ENCODE measurements around the gene PDK1. TPM values are rescaled to one million over a fixed set of nuclear protein-coding genes. Genes with fewer than 3 reads are reported as not detected.

The PDK1 gene
- total RNA-seq, 1 experiment from 2014 or later: 74.7 TPM

- Histone ChIP-seq H3T11ph (ENCODE audit: low read length) (no peak overlapping the region), H2BK12ac (ENCODE audit: insufficient read length, low read depth, low read length) (no peak overlapping the region), H4K91ac (ENCODE audit: insufficient read length, low read depth, low read length) (no peak overlapping the region), H2BK20ac (ENCODE audit: low read depth, low read length, poor library complexity, severe bottlenecking) (no peak overlapping the region), H2BK15ac (ENCODE audit: low read depth, low read length) (no peak overlapping the region), H3K79me2 (ENCODE audit: insufficient read depth, low read length) (no peaks in the 10 kb centered on the region), H2BK5ac (ENCODE audit: insufficient read length, low read length) (no peak overlapping the region), H2BK120ac (ENCODE audit: low read depth, low read length, poor library complexity, severe bottlenecking) (no peak overlapping the region), H3K79me1 (ENCODE audit: insufficient read depth, low read depth, low read length, poor library complexity, severe bottlenecking) (no peaks in the 10 kb centered on the region), H3K9ac (ENCODE audit: extremely low read depth, insufficient read length, low read length) (no peak overlapping the region), H3K56ac (ENCODE audit: insufficient read length, low read depth, low read length) (no peak overlapping the region), H3K4me1 (ENCODE audit: insufficient read depth, low read length) (no peaks in the 10 kb centered on the region), H4K8ac (replicated peaks; ENCODE audit: insufficient read length, low read depth, low read length) (no peak overlapping the region), H2AFZ (ENCODE audit: low read length) (no peak overlapping the region), H3K23me2 (ENCODE audit: insufficient read length, low read depth, low read length, poor library complexity, severe bottlenecking) (no peaks in the 10 kb centered on the region), H3K4ac (ENCODE audit: low read depth, low read length) (no peak overlapping the region), H2AK5ac (ENCODE audit: insufficient read length, low read length) (no peak overlapping the region), H3K27ac (ENCODE audit: insufficient read length, low read depth, low read length) (no peak overlapping the region), H3K4me2 (ENCODE audit: insufficient read depth, insufficient read length, low read length) (no peak overlapping the region), H3K18ac (ENCODE audit: insufficient read length, low read depth, low read length) (no peak overlapping the region), H4K5ac (ENCODE audit: insufficient read length, low read depth, low read length) (no peak overlapping the region), H3K27me3 (ENCODE audit: insufficient read depth, low read length) (no peaks in the 10 kb centered on the region), H3K14ac (ENCODE audit: insufficient read depth, low read length) (no peak overlapping the region), H3K9me3 (ENCODE audit: control insufficient read depth, low read depth, low read length) (peaks cover 28% of the 10 kb centered on the region), H4K20me1 (ENCODE audit: control insufficient read depth, insufficient read depth, insufficient read length) (no peaks in the 10 kb centered on the region), H3K23ac (ENCODE audit: insufficient read length, low read depth, low read length) (no peak overlapping the region)
- WGBS (ENCODE audit: extremely low coverage, insufficient read length, low lambda C conversion rate): no CpG with 5 or more reads among the region's 5 CpGs
- Mint-ChIP-seq H3K9me3 (peaks cover 32 to 35% of the 10 kb centered on the region in 2 experiments), H3K36me3 (ENCODE audit: insufficient read depth in 1 of 3, low read depth in 3 of 3) (peaks cover 50 to 61% (median 56%) of the 10 kb centered on the region in 3 experiments), H3K4me1 (peaks cover 6 to 13% of the 10 kb centered on the region in 2 experiments), H3K27me3 (ENCODE audit: low read depth) (no peaks in the 10 kb centered on the region), H3K27ac (no peak overlapping the region), H3K4me3 (no peak overlapping the region)
- TF ChIP-seq CTCF (conservative IDR thresholded peaks at IDR 0.05): no peak
- DNase-seq: no peak
Measured at GRCh38 chr2:172510548-172510947, 45.3 kb upstream of the PDK1 start.
